OCI-M1 (cell line): ENCODE data around the gene MYO7B.

ENCODE experiments used
- DNase-seq: peaks from one replicate; lab custom pipeline; 2025; lab: John Stamatoyannopoulos, UW

MYO7B gene

DNA sequence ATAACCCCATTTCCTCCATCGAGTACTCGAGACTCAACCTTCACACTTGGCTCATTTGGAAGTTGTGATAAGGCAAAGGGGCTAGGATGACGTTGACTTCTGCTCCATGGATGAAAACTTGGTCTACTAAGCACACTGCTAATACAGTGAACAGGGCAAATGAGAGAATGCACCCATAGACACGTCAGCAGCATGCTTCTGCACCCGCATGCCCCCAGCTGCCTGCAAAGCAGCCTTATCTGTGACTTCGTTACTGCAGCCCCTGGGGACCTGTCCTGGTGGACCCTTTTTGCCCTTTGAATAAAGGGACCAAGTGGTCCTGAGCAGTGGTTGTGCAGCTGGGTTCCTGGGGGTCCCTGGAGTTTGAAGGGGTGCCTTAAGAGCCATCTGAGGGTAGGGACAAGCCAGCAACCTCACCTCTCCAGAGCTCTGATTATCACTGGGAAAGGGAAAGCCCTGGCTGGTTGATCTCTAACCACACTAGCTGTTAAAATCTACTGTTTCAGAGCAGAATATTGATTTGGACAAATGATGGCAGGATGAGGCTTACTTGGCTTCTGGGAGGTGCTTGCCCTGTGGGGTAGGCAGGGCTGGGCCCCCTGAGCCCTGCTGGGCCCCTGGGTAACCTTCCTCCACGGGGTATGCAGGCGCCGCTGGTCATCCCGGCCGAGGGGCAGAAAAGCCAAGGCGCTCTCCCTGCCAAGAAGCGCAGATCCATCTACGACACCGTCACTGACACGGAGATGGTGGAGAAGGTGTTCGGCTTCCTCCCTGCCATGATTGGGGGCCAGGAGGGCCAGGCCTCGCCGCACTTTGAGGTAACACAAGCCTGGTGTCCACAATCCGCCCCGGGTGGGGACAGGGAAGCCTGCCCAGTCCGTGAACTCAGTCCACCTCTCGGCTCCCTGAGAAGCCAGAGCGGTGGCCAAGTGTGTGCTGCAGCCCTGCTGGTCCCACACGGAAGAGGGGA lies 72.9 kb downstream of the MYO7B start:
- DNase-seq = no peak

DNA sequence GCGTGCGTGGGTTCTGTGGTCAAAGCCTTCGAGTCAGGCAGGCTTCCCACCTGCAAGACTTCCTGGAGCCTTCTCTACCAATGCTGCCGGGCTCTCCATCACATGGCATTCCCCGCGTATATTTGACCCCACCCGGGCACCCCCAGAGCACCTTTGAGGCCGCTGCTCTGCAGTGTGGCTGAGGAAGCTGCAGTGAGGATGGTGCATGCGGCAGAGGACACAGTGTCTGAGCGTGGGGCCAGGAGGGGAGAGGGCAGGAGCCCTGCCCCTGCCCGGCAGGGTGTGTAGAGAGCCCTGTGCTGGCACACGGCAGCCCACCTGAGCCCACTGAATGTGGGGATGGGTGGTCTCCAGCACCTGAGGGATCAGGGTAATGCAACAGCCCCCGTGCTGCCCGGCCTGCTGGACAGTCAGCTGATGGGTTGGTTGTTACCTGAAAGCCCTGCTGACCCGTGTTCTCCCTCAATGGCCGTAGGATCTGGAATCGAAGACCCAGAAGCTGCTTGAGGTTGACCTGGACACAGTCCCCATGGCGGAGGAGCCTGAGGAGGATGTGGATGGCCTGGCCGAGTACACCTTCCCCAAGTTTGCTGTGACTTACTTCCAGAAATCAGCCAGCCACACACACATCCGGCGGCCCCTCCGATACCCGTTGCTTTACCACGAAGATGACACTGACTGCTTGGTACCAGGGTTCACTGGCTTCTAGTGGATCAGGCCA lies 73.7 kb downstream of the MYO7B start:
- DNase-seq = no peak

DNA sequence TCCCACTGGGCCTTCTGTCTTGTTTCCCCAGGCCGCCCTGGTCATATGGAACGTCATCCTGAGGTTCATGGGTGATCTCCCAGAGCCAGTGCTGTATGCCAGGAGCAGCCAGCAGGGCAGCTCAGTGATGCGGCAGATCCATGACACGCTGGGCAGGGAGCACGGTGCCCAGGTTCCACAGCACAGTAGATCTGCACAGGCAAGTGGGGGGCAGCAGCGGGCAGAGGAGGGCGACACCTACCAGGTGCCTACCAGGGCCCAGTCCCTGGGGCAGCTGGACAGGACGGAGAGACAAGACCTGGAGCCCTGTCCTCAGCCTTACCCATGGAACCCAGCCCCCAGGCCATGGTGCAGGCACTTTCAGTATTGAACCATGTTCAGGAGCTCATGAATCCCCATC lies 74.3 kb downstream of the MYO7B start:
- DNase-seq = no peak

DNA sequence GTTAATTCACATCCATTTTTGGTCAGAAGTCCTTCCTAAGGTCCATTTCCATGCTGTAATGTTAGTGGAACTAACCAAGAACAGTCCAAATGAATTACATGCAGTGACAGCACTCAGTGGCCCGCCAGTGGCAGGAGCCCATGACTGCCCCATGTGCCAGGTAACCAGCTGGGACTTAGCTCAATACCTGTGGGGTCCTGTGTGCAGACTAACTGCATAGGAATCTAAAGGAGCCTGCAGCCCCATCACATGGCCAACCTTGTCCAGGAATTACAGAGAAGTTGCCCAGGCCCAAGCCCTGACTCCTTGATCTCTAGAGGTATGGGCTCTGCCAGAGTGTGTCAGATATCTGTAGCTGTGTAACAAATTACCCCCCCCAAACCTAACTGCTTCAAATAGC lies 75.1 kb downstream of the MYO7B start:
- no peak for DNase-seq

DNA sequence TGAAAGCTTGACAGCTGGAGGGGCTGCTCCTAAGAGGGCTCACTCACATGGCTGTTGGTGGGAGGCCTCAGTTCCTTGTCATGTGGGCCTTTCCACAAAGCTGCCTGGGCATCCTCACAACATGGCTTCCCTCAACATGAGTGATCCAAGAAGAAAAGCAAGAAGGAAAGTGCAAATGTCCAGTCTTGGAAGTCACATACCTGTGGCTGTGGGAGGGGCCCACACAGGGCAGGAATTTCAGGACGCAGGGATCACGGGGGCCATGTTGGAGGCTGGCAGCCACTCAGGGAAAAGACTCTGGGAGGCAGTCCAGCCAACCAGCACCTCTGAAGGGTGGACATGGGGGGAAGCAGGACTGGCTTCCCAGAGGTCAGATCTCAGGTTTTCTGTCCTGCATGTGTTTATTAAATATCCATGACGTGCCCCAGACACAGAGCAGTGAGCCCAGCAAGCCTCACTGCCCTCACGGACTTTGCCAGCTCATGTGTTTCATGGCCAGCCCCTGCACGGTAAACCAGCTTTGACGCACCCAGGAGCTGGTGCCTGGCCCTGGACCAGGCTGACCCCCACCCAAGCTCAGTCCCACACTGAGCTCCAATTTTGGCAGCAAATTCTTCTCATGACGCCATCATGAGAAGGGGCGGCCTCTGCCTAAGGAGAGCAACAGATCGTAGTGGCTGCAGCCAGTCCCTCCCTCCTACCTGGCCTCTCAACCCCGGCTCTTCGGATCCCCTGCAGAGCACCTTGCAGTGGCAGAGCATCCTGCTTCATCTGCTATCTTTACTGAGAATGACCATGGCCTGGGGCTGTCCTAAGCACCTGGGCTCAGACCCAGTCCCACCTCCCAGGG lies 75.8 kb downstream of the MYO7B start:
- no peak for DNase-seq

DNA sequence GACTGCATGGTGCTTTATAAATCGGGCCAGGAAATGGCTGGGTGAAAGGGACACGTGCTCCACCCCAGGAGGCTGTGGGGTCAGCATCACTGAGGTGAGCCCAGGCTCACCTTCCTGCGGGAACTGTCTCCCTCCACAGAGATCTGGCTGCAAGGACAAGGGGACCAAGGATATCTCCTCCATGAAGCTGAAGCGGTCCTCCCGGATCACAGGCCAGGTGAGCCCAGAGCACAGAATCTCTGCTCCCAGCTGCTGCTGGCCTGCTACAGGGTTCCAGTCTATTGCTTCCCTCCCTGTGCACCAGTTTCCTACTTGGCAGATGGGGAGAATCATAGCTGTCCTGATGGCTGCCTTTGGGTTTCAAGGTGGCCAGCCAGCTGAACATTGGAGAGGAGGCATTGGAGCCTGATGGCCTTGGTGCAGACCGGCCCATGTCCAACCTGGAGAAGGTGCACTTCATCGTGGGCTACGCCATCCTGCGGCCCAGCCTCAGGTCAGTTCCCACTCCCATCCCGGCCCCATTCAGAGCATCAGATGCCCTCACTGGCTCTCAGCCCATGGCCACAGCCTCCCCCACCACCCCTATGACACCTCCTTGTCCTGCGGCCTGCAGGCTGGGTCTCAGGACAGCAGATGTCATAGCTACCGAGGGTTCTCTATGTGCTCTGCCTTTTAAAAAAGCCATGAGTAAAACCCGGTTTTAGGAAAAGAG lies 76.8 kb downstream of the MYO7B start:
- DNase-seq = no peak

DNA sequence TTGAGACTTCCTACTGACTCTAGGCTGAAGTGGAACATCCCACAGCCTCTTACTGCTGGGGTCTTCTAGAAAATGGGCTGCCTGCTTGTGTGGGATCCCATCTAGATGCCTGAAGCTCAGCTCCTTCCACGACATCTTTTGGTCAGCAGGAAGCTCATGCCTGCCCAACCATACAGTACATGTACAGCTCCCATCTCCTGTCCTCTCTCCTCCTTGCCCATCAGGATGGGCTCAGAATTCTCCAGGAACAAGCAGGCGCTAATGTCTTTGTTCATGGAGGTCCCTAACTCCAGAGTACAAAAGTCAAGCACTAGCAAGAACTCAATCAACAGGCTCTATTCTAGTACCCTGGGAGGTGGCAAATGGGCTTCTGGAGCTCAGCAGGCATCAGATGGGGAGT lies 78.8 kb downstream of the MYO7B start:
- DNase-seq = no peak

DNA sequence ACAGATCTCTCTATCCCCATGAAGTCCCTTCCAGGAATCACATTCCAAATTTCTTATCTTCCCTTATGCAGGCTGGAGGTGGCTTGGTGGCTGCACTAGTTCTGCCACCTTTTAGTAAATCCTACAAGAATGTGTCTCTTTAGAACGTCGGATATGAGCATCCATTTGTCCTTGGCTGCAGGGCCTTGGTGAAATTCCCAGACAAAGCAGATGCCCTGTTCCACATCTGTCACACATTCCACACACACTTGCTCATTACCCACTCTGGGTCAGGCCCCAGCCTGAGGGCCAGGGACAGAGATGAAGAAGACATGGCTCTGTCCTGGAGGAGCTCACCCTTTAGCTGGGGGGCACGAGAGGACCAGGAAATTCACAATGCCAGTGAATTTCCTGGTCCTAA lies 79.2 kb downstream of the MYO7B start:
- DNase-seq = no peak

DNA sequence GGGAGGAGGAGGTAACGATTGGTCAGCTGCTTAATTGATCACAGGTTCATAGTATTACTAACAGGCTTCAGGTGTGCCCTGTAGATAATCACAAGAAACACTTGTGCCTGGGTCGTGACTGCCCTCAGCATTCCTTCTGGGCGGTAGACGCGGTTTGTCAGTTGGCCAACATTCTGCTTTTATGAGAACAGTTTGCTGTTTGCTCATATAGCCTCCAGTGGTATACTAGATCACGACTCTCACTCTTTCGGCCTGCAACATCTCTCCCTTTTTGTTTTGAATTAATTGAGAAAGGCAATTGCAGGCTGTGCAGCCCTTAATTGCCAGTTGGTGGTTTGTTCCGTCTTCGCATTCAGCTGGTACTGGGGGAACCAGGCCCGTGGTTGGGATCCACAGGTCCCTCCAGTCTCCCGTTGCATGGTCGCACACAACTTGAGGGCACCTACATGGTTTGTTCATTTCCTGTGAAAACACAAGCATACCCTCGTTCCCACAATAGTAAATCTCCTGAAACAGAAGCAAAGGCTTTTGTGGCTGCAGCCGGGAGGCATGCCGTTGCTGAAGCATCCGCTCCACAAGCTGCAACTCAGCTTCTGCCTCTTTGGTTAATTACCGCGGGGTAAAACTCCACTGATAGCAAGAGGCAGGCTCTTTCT lies 80.2 kb downstream of the MYO7B start:
- DNase-seq = no peak

DNA sequence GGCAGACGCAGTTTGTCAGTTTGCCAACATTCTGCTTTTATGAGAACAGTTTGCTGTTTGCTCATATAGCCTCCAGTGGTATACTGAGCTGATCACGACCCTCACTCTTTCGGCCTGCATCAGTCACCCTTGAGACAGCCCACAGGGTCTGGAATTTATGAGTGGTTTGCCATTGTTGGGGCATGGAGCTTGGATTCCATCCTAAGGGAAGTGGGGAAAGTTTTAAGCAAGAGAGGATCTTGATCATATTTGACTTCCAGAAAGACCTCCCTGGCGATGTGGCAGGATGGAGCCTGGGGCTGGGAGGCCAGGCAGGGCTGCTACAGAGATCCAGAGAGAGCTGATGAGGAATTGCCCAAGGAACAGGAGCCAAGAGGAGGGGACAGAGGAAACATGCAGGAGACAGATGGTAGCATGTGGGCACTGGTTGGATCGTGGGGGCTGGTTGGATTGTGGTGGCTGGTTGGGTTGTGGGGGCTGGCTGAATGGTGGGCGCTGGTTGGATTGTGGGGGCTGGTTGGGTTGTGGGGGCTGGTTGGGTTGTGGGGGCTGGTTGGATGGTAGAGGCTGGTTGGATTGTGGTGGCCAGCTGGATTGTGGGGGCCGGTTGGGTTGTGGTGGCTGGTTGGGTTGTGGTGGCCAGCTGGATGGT lies 83.2 kb downstream of the MYO7B start:
- no peak for DNase-seq

DNA sequence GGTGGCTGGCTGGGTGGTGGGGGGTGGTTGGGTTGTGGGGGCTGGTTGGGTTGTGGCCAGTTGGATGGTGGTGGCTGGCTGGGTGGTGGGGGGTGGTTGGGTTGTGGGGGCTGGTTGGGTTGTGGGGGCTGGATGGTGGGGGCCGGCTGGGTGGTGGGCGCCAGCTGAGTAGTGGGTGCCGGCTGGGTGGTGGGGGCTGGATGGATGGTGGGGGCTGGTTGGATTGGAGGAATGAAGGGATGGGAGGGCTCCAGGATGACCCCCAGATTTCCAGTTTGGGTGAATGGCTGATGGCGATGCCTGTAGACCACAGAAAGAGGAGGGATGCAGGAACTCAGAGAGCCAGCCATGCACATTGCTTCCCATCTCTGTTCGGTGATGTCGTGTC lies 83.7 kb downstream of the MYO7B start:
- no peak for DNase-seq

DNA sequence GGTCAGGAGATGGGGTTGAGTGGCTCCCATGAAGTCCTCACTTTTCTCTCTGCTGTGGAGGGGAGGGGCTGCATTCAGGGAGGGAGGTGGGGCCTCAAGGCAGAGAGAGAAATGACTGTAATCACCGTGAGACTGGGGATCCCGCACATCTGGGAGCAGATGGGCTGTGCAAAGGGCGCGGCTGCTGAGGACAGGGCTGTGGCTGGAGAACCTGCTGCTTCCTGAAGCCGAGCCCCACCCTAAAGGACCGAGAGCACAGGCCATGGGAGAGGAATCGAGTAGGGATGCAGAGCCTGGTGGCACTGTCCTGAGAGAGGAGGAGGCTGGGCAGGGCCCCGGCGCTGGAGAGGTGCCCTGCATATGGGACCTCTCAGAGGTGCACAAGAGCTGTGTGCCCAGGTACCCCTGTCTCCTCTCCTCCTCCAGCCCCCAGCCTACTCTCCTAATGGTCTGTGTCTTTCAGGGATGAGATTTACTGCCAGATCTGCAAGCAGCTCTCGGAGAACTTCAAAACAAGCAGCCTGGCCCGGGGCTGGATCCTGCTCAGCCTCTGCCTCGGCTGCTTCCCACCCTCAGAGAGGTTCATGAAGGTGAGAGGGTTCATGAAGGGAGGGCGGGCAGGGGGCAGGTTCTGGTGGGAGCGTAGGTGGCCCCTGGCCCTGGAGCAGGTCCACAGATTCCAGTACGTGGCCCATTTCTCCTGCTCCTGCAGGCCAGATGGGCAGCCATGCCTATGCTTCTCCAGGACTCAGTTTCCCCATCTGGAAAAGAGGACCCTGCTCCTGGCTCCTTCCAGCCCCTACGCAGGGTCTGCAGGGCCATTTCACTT lies 84.6 kb downstream of the MYO7B start:
- DNase-seq = no peak

DNA sequence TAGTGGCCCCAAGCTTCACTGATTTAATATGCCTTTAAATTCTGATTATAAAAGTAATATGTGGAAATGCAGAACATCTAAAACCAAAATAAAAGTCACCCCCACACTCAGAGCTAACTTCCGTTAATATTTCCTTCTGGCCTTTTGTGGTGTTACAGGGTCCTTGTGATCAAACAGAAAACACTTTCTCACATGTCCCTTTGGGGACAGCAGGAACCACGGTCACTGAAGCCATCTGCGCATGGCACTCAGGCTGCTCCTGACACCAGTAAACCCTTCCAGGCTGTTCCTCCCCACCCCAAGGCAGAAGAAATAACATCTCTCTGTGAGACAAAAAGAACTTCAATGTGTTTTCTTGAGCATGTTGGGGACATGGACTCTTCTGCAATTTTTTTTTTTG lies 85.4 kb downstream of the MYO7B start:
- no peak for DNase-seq

DNA sequence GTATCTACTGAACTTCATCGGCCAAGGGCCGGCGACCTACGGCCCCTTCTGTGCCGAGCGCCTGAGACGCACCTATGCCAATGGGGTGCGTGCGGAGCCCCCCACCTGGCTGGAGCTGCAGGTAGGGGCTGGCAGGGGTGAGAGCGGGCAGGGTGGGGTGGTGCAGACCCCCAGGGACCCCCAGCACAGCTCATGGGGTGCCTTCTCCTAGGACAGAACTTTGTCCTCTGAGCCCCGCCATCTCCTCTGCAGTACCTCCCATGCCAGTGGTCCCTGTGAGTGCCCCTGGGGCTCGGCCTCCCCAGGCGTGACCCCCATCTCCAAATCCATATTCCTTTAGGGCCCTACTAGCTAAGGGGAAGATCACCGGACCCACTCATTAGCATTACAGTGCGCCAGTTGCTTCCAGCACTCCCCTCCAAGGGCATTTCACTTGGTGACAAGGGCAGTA lies 86.5 kb downstream of the MYO7B start:
- no peak for DNase-seq

DNA sequence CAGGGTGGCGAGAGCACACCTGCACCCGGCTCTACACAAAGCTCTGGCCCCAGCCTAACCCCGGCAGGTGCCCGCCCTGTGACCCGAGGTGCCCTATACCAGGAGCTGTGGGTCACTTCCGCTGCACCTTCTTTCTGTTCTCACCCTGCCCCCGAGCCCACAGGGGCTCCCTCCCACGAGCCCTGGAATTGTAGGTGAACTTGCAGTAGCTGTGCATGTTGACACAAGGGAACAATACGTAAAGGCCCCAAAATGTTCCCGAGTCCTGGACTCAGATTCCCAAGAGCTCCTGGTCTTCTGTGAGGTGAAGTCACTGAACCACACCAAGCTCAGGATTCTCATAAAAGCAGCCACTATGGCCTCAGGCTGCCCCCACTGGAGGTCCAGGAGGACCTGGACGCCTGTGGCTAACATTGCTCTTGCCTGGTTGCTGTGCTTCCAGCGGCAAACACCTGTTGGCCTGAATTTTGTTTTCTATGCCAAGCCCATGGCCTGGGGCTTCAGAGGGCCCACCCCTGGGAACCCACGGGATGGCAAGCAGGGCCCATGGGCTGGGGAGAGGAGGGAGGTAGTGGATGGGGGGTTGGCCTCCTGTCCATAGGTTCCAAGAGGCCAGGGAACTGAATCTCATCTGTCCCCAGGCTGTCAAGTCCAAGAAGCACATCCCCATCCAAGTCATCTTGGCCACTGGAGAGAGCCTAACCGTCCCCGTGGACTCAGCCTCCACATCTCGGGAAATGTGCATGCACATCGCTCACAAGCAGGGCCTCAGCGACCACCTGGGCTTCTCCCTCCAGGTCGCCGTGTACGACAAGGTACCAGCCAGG lies 87.3 kb downstream of the MYO7B start:
- no peak for DNase-seq

DNA sequence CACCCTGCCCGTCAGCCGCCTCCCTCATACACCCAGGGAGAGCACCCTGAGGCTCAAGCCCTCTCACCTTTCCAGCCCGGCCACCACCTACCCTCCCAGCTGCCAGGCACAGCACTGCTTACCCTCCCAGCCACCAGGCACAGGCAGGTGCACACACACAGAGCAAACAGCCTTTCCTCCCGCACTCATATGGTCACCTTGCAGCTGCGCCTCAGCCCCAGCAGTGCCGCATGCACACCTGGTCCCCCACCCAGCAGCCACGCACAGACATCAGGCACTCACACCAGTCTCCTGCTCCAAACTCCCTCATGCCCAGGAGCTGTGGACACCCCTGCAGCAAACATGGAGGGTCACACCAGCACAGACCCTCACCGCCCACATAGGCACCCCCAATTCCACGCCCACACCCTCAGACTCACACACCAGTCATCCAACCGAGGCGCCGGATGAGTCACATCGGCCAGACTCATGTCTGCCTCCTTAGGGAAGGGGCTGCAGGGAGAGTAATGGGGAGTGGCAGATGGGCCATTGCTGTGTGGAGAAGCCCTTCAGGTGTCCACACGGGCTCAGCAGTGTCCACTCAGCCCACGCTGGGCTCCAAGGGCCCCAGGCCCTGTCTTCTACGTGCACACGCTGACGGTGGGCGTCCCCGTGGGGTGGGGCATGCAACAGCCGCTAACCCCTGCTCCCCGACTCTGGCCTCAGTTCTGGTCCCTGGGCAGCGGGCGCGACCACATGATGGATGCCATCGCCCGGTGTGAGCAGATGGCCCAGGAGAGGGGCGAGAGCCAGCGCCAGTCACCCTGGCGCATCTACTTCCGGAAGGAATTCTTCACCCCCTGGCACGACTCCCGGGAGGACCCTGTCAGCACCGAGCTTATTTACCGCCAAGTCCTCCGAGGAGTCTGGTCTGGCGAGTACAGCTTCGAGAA lies 88.2 kb downstream of the MYO7B start:
- no peak for DNase-seq

DNA sequence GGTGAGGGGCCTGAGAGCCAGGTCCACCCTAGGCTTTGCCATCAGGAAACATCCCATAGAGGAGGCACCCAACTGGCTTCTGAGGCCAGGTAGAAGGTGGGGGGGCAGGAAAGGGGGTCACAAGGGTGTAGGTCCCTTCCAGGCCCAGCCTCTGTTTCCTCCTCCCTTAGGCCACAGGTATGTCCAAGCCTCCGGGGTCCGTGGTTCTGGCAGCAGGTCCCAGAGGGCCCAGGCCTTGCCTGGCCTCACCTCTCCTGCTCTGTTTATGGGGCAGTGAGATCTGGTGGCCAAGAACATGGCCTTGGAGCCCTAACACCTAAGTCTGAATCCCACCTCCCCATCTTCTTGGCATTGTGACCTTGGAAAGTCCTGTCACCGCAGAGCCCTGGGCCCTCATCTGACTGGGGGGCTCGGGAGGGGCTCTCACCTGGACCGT lies 88.9 kb downstream of the MYO7B start:
- no peak for DNase-seq
